ENCODE data around the gene SPCS1.
"Not testable (repeated sequence)": the region's sequence is repeated elsewhere in the genome, so short reads cannot be mapped to it uniquely, and the experiment has no call there.

The SPCS1 gene

DNA sequence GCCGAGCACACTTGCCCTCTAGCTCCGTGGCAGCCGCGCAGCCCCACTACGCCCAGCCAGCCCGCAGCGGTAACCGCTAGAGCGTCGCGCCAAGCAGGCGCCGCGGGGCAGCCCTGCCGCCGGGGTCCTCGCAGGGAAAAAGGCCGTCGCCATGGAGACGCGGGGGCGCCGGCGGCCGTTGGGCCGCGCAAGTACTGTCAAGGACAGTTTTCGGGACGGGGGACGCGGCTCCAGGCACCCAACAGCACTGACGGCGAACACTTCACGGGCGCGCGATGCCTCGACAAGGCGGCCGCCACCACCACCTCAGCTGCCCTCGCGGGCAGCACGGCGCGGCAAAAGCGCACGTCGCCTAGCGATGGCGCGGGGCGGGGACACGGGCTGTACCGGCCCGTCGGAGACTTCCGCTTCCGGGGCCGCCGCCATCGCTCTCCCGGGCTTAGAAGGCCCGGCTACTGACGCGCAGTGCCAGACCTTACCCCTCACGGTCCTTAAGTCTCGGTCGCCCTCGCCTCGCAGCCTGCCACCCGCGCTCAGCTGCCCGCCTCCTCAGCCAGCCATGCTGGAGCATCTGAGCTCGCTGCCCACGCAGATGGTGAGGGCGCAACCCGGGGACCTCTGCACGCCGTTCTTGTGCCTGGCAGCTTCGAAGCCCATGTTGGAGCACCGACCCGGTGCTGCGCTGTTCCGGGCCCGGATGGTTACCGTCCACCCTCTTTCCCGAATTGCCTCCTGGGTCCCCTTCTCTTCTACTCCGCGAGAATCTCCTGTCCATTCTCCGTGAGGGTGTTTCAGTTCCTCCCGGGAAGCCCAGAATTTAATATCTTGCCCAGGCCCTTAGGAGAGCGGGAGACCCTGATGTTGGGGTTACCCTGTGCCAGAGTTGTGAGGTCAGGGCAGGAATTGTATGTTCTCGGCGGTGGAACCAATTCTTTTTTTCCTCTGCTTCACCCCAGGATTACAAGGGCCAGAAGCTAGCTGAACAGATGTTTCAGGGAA lies at the start of gene SPCS1, which contains the start of gene GLT8D1:
Gene SPCS1 (plus strand): TSS at position 419 of the 999 bp plus-strand sequence. CDS start 141 bp downstream, at position 560.
Gene GLT8D1 (minus strand): TSS at position 104 of the 999 bp plus-strand sequence. CDS start 5,331 bp downstream, outside the sequence.
- peak; percentile 59 for DNase-seq (ENCODE audit: low read depth, low spot score)

- no peak for DNase-seq (ENCODE audit: low read depth, low spot score)
Measured at GRCh38 chr3:52660046-52660445, 45.9 kb upstream of the SPCS1 start.

- DNase-seq (ENCODE audit: low read depth, low spot score) = no peak
Measured at GRCh38 chr3:52663098-52663497, 42.8 kb upstream of the SPCS1 start.

GRCh38 chr3:52670621-52671521 lies 35.0 kb upstream of the SPCS1 start:
- DNase-seq (ENCODE audit: low read depth, low spot score) = peak; percentile 94

- no peak for DNase-seq (ENCODE audit: low read depth, low spot score)
Measured at GRCh38 chr3:52671676-52672075, 34.2 kb upstream of the SPCS1 start.

DNA sequence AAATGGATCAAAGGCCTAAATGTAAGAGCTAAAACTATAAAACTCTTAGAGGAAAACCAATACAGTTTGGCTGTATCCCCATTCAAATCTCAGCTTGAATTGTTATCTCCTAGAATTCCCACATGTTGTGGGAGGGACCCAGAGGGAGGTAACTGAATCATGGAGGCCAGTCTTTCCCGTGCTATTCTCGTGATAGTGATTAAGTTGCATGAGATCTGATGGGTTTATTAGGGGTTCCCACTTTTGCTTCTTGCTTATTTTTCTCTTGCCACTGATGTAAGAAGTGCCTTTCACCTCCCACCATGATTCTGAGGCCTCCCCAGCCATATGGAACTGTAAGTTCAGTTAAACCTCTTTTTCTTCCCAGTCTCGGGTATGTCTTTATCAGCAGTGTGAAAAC lies 29.7 kb upstream of the SPCS1 start:
- not testable (repeated sequence) for DNase-seq (ENCODE audit: low read depth, low spot score)

GRCh38 chr3:52678265-52679198 lies 27.4 kb upstream of the SPCS1 start:
- DNase-seq (ENCODE audit: low read depth, low spot score) = no peak

DNA sequence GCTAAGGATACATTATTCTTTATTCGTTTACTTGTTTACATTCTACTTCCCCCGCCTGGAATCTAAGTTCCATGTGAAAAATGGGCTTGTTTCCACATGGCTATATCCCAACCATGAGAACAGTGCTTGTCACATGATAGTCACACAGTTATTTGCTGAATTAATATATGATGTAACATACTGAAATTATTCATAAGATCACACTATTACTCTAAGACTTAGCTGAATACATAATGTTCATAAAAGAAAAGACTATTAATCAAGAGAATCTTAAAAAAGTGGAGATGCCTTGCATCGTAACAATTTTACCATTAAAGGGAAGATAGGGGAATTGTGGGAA lies 26.7 kb upstream of the SPCS1 start:
- DNase-seq (ENCODE audit: low read depth, low spot score) = no peak

DNA sequence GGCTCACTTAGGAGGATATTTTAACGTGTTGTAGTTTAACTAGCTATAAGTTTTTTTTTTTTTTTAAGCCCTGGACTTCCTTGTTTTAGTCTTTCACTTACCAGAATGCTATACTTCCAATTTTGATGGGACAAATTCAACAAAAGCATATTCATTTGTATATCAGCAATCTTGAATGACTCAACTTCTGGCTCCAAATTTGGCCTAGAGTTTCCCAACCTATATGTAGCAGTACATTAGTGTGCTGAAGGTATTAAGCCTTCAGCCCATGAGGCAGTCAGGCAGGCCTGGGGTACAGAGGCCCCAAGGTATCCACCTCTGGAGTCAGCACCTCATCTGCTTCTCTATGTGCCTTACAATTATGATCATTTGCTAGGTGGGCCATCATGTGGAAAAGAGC lies 26.1 kb upstream of the SPCS1 start:
- DNase-seq (ENCODE audit: low read depth, low spot score) = no peak

DNA sequence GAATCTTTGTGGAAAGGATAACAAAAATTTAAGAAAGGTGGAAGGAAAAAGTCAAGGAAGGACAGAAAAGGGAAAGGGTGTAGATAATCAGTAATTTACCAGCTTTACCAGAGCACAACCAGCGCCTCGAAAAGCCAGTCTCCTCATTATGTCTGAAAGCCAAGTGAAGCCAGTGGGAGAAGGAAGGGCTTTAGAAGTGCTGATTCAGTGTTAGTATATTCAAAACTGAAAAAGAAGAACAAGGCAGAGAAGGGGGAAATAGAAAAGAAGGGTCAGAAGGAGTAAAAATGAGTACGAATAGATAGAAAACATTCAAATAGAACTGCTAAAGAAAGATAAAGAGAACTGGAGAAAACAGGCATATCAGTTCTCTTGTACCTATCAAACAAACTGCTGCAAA lies 24.3 kb upstream of the SPCS1 start:
- no peak for DNase-seq (ENCODE audit: low read depth, low spot score)

GRCh38 chr3:52682016-52682415 lies 23.9 kb upstream of the SPCS1 start:
- DNase-seq (ENCODE audit: low read depth, low spot score) = peak; percentile 43

GRCh38 chr3:52683611-52684010 lies 22.3 kb upstream of the SPCS1 start:
- DNase-seq (ENCODE audit: low read depth, low spot score) = no peak

GRCh38 chr3:52684184-52684583 lies 21.7 kb upstream of the SPCS1 start:
- DNase-seq (ENCODE audit: low read depth, low spot score) = no peak

DNA sequence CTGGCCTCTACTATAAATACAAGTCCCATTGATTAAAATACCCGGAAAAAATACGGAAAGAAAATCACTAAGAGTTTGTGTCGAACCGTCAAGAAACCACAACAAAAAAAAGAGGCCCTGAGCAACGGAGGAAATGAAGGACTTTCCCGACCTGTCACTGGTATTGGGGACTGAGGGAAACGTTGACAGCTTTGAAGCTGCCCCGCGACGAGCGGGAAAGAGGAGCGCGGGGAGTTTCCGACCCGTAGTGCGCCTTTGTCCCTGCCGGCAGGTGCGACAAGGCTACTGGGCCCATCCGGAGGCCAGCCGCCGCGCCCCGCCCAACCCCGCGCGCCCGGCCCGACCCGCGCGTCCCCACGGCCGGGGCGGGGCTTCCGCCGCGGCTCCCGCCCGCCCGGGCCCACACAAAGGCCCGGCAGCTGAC lies 20.6 kb upstream of the SPCS1 start:
- DNase-seq (ENCODE audit: low read depth, low spot score) = no peak

DNA sequence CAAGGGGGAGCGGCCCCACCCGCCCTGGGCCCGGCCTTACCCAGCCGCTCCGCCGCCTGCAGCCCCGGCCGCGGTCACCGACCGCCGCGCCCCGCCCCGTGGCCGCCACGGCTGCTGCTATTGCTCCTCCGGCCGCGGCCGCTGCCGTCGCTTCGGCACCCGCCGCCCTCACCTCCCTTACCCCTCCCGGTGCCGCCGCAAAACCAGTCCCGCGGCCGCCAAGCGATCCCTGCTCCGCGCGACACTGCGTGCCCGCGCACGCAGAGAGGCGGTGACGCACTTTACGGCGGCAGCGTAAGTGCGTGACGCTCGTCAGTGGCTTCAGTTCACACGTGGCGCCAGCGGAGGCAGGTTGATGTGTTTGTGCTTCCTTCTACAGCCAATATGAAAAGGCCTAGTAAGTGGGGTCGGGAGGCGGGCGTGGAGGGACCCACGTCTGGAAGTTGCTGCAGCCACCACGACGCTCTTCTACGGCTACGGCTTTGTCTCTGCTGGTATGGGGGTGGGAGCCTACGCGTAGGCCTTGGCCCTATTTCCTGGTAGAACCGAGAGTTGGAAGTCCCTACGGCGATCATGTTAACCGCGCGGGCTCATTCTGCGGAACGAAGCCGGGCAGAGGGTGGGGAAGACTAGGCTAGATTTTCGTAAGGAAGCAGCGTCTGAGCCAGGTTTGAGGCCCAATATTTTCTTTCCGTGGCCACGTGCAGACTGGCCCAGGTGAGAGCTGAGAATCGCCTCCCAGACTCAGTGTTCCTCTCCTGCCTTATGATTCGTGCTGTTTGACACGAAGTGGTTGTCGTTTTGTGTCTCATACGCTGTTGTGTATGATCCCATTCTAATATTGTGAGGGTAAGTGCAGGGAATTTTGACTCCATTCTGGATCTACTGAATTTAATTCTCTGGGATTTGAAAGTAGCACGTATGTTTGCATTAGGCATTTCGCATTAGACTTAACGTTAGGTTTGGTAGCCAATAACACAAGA lies 19.9 kb upstream of the SPCS1 start, which contains the start of the genes GNL3 and PBRM1:
Gene GNL3 (plus strand): TSS at position 324 of the 983 bp plus-strand sequence. CDS start 61 bp downstream, at position 385.
Gene PBRM1 (minus strand): TSS at position 205 of the 983 bp plus-strand sequence.
- DNase-seq (ENCODE audit: low read depth, low spot score) = peak; percentile 89

GRCh38 chr3:52688266-52688665 lies 17.6 kb upstream of the SPCS1 start:
- no peak for DNase-seq (ENCODE audit: low read depth, low spot score)

GRCh38 chr3:52689151-52689550 lies 16.8 kb upstream of the SPCS1 start:
- no peak for DNase-seq (ENCODE audit: low read depth, low spot score)

DNA sequence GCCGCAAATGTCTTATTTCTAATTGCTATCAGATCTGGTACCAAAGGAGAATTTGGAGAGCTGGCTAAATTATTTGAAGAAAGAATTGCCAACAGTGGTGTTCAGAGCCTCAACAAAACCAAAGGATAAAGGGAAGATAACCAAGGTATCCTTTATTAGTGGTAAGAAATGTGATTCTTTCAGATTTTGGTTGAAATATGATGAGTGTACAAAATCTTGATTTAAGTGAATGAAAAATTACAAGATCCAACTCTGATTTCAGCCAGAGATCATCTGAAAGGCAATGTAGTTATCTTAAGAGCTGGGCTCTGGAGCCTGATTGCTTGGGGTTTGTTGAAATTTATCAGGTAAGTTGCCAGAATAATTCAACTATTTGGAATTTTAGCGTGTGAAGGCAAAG lies 15.3 kb upstream of the SPCS1 start:
- no peak for DNase-seq (ENCODE audit: low read depth, low spot score)

DNA sequence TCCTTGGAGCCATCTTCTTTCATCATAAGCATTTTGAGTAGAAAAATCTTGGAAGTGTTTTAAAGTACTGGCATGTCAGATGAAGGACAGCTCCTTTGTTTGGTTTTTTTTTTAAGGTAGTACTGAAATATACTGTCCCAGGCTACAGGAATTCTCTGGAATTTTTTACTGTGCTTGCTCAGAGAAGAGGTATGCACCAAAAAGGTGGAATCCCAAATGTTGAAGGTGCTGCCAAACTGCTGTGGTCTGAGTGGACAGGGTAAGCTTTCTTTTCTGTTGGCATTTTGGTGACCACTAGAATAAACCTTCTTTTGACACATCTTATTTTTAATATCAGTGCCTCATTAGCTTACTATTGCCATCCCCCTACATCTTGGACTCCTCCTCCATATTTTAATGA lies 12.8 kb upstream of the SPCS1 start:
- DNase-seq (ENCODE audit: low read depth, low spot score) = no peak
